Stimulated activated CD8-positive, alpha-beta memory T cell treated with anti-CD3 and anti-CD28 coated beads, Interleukin-12 subunit alpha, Interleukin-12 subunit beta, amount 100 ng/mL, for 24 hours (primary cell): ENCODE data around the gene DTX3.
"Not testable (repeated sequence)": the region's sequence is repeated elsewhere in the genome, so short reads cannot be mapped to it uniquely, and the experiment has no call there.

ENCODE experiments used
- DNase-seq: peaks from one replicate; pipeline ENCODE4 v3.0.0-alpha.2; 2020; ENCODE audit errors: extremely low read depth

DTX3 gene

DNA sequence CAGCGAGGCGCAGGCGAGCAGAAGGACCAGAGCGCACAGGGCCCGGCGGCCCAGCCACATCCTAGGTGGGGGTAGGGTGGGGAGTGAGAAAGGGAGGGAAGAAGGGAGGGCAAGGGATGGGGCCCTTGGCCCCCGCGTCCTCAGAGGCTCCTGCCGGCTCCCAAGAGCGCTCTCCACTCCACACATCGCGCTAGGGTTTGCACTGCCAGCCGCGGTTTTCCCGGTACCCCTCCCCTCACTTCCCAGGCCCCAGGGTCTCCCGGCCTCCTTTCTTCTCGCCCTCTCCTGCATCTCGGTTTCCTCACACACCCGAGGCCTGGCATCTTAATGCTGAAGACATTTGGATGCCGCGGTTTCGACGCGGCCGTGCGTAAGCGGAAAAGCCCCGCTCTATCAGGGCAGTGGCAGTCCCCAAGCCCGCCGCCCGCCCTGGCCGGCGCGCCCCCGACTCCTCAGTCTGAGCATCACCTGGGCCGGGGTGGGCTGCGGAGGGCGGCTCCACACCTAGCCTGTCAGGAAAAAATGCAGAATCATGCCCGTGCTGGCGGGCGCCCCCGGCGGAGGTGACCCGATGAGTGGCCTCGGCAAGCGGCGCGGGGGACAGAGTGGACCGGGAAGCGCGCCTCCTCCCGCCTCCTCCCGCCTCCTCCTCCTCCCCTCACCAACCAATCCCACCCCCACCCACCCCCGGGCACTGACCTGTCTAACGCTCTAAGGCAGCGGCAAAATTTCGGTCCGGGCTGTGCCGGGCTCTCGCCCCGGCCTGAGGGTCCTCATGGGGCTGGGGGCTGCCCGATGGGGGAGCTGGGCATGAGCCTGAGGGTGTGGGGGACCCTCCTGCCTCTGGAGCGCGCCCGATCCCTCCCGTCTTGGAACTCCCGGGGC, 27.7 kb downstream of the DTX3 start:
- no peak for DNase-seq

DNA sequence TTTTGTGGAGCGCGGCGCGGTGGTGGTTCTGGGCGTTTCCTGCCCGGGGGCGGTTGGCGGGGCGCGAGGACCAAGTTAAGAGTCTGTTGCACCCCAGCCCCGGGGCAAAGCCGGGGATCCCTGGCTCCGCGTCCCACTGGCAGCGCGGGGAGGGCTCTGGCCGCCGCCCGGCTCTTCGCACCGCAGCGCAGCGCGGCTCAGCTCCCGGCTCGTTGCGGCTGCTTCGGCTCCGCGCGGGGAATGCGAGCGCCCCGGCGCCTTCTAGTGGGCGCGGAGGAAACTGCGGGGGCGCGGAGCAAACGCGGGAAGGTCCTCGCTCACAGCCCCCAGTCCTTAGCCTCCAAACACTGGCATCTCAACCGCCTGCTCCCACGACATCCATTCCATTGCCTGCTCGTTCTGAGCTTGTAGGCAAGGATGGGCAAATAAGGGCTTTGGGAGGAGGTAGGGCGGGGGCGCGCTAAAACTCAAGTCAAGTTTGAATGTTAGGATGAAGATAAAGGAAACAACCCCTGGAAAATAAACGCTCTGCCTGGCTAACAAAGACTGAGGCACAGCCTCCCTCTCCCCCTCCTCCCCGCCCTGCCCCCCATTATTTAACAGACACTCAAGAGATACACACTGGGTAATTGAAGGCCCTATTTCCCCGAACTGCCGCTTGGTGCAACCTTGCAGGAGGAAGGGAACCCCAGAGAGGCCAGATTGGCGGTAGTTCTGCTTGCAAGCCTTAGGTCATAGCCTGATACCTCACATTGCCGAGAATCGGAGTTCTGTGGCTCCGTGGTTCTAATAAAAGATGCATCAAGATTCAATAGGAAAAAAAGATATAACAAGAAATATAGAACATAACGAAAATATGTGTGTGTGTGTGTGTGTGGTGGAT, 28.6 kb downstream of the DTX3 start, which contains the start of gene B4GALNT1:
Gene B4GALNT1 (minus strand): TSS at position 244 of the 883 bp plus-strand sequence. CDS start 1,069 bp downstream, outside the sequence.
- no peak for DNase-seq

DNA sequence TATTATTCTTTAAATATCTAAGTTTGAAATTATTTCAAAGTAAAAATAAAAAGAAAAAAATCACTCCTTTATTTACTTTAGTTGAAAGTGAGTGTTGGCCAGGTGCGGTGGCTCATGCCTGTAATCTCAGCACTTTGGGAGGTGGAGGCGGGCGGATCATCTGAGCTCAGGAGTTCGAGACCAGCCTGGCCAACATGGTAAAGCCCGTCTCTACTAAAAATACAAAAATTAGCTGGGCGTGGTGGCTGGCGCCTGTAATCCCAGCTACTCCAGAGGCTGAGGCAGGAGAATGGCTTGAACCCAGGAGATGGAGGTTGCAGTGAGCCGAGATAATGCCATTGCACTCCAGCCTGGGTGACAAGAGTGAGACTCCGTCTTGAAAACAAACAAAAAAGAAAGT, 32.1 kb downstream of the DTX3 start:
- not testable (repeated sequence) for DNase-seq

DNA sequence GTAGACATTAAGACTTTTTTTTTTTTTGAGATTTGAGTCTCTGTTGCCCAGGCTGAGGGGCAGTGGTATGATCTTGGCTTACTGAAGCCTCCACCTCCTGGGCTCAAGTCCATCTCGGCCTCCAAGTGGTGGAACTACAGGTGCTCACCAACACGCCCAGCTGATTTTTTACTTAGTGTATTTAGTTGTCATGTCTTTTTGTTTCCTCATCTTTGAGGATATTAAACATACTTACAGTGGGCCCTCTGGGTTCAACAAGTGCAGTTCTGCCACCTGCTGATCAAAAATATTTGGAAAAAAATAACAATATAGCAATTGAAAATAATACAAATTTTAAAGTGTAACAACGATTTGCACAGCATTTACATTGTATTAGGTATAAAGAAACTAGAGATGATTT, 32.7 kb downstream of the DTX3 start:
- no peak for DNase-seq

DNA sequence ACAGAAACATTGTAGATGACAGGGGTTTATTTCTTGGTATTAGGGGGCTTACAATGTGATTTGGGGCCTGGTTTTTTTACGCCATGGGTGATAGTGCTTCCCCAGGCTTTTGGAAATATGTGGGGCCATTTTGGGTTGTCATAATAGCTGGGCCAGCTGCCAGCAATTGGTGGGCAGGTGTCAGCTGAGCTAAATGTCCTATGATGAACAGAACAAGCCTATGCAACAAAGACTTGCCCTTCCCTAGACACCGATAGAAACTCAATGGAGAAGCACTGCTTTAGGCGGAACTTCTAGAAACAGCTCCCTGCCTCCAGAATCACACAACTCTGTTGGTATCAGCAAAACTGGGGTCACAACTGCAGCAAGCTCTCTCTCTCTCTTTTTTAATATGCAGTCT, 33.5 kb downstream of the DTX3 start:
- no peak for DNase-seq

DNA sequence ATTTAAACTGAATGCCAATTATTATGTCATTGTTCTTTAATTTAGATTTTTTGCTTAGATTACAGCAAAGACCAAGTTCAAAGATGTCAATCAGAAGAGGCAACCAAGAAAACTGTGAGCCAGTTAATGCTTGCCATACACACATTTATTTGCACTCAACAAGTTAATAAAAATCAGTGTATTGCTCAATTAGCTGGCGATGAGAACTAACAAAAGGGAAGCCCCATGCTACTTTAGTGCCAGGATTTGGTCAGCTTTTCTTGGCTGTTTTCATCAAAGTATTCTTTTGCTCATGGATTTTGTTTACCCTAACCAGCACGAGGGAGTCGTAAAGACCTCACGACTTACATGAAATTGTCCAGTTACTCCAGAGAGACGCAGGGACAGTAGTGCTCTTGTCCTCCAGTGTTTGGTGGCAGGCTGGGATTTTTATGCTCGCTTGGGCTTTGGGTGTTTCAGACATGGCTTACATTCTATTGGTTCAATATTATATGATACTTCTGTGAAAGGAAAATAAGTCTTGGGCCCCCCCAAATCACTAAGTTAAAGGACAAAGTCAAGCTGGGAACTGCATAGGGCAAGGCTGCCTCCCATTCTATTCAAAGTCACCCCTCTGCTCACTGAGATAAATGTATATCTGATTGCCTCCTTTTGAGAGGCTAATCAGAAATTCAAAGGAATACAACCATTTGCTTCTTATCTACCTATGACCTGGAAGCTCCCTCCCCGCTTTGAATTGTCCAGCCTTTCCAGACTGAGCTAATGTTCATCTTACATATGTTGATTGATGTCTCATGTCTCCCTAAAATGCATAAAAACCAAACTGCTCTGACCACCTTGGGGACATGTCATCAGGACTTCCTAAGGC, 35.8 kb downstream of the DTX3 start:
- no peak for DNase-seq

DNA sequence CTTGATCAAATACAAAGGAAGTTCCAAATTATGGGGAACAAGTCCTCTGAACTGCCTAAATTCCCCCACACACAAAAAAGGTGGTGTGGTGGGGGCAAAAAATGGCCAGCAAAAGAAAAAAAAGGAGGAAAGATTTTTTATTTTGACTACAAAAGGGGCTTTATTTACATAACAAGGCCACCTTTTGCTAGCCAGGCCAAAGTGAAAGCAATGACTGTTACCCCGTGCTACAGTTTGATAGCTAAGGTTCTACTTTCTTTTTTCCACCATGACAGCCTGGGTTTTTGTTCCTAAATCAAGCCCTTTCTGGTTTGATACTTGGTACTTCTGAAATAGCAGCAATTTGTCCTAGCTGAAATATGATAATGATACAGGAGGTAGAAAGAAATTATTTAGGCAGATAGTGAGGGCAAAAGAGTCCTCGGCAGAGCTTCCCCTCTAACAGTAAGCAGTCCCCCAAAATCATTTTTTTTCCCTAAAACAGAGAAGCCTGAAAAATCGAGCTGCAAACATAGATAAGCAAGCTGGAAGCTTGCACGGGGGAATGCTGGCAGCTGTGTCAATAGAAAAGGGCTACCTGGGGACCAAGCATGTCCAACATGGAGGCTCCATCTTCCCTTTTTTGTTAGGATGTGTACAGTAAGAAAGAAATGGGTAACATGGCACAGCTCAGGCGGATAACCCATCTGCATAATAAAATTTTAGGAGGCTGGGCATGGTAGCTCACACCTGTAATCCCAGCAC, 37.2 kb downstream of the DTX3 start:
- DNase-seq, result no peak

DNA sequence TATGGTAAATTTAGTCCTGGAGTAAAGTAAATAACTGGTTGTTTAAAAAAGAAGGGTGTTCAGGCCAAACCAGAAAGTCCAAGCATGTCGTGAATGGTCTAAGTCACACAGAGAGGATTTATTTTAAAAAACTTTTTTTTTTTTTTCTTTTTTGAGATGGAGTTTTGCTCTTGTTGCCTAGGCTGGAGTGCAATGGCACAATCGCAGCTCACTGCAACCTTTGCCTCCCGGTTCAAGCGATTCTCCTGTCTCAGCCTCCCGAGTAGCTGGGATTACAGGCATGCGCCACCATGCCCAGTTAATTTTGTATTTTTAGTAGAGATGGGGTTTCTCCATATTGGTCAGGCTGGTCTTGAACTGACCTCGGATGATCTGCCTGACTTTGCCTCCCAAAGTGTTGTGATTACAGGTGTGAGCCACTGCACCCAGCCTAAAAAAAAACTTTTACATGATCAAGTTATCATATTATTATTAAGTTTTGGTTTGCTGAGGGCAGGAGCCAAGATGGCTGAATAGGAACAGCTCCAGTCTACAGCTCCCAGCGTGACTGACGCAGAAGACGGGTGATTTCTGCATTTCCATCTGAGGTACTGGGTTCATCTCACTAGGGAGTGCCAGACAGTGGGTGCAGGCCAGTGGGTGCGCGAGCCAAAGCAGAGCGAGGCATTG, 41.5 kb downstream of the DTX3 start:
- not testable (repeated sequence) for DNase-seq

DNA sequence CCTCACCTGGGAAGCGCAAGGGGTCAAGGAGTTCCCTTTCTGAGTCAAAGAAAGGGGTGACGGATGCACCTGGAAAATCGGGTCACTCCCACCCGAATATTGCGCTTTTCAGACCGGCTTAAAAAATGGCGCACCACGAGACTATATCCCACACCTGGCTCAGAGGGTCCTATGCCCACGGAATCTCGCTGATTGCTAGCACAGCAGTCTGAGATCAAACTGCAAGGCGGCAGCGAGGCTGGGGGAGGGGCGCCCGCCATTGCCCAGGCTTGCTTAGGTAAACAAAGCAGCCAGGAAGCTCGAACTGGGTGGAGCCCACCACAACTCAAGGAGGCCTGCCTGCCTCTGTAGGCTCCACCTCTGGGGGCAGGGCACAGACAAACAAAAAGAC, 42.0 kb downstream of the DTX3 start:
- not testable (repeated sequence) for DNase-seq

DNA sequence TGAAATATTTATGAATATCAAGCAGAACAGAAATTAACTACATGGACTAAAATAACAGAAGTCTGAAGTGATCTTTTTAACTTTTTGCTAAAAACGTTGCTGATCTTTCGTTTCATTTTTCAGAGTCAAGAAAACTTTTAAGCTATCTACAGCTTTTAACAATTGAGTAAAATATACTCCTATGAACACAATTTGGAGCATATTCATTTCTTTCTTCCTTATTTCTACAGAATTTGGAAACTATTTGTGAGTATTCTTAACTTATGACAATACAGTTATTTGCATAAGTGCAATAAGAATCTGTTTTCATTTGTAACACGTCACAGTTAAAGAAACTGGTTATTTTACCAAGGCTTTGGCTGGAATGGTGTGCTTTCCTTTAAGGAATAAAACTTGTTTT, 49.4 kb downstream of the DTX3 start:
- DNase-seq, result no peak

DNA sequence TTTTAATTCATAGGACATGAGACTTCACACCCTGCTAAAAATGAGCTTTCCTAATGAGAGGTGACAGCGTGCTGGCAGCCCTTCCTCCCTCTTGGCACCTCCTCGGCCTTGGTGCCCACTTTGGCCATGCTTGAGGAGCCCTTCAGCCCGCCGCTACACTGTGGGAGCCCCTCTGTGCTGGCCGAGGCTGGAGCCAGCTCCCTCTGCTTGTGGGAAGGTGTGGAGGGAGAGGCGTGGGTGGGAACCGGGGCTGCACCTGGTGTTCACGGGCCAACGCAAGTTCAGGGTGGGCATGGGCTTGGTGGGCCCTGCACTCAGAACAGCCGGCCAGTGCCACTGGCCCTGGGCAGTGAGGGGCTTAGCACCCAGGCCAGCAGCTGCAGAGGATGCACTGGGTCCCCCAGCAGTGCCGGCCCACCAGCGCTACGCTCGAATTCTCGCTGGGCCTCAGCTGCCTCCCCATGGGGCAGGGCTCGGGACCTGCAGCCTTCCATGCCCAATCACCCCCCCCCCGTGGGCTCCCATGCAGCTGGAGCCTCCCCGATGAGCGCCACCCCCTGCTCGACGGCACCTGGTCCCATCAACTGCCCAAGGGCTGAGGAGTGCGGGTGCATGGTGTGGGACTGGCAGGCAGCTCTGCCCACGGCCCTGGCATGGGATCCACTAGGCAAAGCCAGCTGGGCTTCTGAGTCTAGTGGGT, 51.1 kb downstream of the DTX3 start:
- DNase-seq, result no peak

DNA sequence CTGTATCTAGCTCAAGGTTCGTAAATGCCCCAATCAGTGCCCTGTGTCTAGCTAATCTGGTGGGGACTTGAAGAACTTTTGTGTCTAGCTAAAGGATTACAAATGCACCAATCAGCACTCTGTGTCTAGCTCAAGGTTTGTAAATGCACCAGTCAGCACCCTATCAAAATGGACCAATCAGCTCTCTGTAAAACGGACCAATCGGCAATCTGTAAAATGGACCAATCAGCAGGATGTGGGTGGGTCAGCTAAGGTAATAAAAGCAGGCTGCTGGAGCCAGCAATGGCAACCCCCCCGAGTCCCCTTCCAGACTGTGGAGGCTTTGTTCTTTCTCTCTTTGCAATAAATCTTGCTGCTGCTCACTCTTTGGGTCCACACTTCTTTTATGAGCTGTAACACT, 51.8 kb downstream of the DTX3 start:
- DNase-seq, result not testable (repeated sequence)

DNA sequence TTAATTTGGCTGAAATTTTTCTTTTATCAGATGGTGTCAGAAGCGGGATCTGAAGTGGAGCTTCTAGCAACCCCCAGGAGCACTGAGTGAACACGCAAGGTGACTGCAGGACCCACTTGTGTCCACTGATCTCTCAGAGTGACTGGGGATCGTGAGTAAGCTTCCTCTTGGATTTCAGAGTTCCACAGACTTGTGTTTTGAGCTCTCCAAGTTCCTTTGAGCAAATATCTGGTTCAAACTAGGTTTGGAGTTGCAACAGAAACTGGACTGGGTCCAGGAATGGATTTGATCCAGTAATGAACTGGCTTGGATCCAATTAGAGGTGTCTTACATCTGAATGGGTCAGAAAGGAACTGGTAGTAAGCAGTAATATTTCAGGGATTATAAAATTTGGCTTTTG, 53.1 kb downstream of the DTX3 start:
- no peak for DNase-seq

DNA sequence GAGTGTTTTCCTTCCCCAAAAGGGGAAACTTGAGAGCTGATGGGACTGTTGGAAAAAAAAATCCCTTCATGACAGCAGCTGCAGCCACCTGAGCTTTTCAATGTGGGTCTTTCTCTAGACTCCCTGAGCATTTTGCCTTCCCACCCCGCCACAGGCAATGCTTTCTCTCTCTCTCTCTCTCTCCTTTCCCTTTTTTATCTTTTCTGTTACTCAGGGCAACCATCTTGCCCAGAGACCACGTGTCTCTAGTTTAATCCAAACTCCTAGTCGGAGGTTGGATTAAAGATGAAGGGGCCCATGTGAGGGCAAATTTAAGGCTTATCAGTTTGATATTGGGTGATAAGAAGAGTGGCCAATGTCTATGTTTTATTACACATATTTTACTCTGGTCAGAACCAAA, 54.3 kb downstream of the DTX3 start:
- DNase-seq, result no peak
